Prostate gland (tissue), 2 donors: ENCODE results near the gene MCFD2. TPM values are rescaled to one million over a fixed set of nuclear protein-coding genes. Genes with fewer than 3 reads are reported as not detected.

ENCODE experiments used
- DNase-seq: peaks from one replicate; pipeline ENCODE4 v3.0.0-alpha.2; 2019; ENCODE audit warnings: low spot score
- H3K27ac ChIP-seq, 2 donors: fragments of 200-600 bp; sonication (generic); 2 replicates each; pipeline ENCODE4 v1.5.1; 2017 to 2019
- H3K27me3 ChIP-seq: fragments of 200-600 bp; sonication (generic); replicated peaks from 2 replicates; pipeline ENCODE4 v1.5.1; 2019; ENCODE audit not compliant: insufficient read depth
- H3K36me3 ChIP-seq, 2 donors: fragments of 200-600 bp; sonication (generic); 1 replicate in 1 of 2; 2 replicates in 1 of 2; pipeline versions ENCODE4 v1.5.1 to v1.8.1; 2017 to 2019
- H3K4me1 ChIP-seq: fragments of 200-600 bp; sonication (generic); replicated peaks from 2 replicates; pipeline ENCODE4 v1.5.1; 2019
- H3K4me3 ChIP-seq, 2 donors: fragments of 200-600 bp; sonication (generic); 2 replicates each; pipeline ENCODE4 v1.5.1; 2017 to 2019
- H3K9me3 ChIP-seq: fragments of 200-600 bp; sonication (generic); 2 replicates; pipeline ENCODE4 v1.5.1; 2017
- CTCF ChIP-seq, 4 experiments: fragments of 200-600 bp in 2 of 4; fragments of 450-650 bp in 2 of 4; sonication (generic) in 2 of 4; IDR thresholded peaks; 1 replicate in 3 of 4; 2 replicates in 1 of 4; pipeline ENCODE4 v1.5.1; 2016 to 2019; ENCODE audit warnings: antibody characterized with exemption in 4 of 4, mild to moderate bottlenecking in 2 of 4, moderate library complexity in 2 of 4
- POLR2A ChIP-seq: fragments of 450-650 bp; IDR thresholded peaks from one replicate; pipeline ENCODE4 v1.6.1; 2016; ENCODE audit warnings: antibody characterized with exemption, mild to moderate bottlenecking
- POLR2AphosphoS5 ChIP-seq: sonication (generic); formaldehyde crosslinking; IDR thresholded peaks from one replicate; pipeline ENCODE4 v1.6.1; 2017; ENCODE audit warnings: antibody characterized with exemption
- WGBS: methylation state at CpG from one replicate; pipeline ENCODE4 v1.1.5; 2018; 5-methylcytosine and 5-hydroxymethylcytosine counted together
- intact Hi-C: fragments of 100-400 bp; cut with DNase I; formaldehyde crosslinking; loops from one replicate; pipeline ENCODE4 v1.14.2; 2022
- total RNA-seq, 2 donors: library from RNA; depleted of rRNA; stranded (reverse); fragments of >200 nt; gene quantifications; one replicate each; pipeline ENCODE4 v1.1.0, GENCODE V29; 2016

MCFD2 gene
- total RNA-seq, 2 donors from 2014 or later, result 77.9 to 88.4 TPM

- no peak for DNase-seq
- no peak overlapping the region for H3K27ac ChIP-seq
- 79% methylated on average over 13 of the region's 13 CpGs for WGBS
- no peaks in the 10 kb centered on the region for H3K9me3 ChIP-seq
- TF ChIP-seq POLR2A, result no peak
- no peak for TF ChIP-seq POLR2AphosphoS5
- no peak for TF ChIP-seq CTCF (IDR thresholded peaks at IDR 0.05)
- no peaks in the 10 kb centered on the region for H3K27me3 ChIP-seq
- no peak overlapping the region for H3K4me3 ChIP-seq
- intact Hi-C loops, result no loop called here
- no peaks in the 10 kb centered on the region for H3K4me1 ChIP-seq
- no peaks in the 10 kb centered on the region for H3K36me3 ChIP-seq
Measured at GRCh38 chr2:46857871-46858701, 57.5 kb downstream of the MCFD2 start.

GRCh38 chr2:46856336-46856735 lies 59.3 kb downstream of the MCFD2 start:
- no peaks in the 10 kb centered on the region for H3K4me1 ChIP-seq
- H3K36me3 ChIP-seq, result no peaks in the 10 kb centered on the region
- no peak overlapping the region for H3K4me3 ChIP-seq
- peak overlapping the region; percentile 28 to 67 for H3K27ac ChIP-seq
- TF ChIP-seq CTCF (IDR thresholded peaks at IDR 0.05) (no peak), POLR2A (no peak), POLR2AphosphoS5 (no peak)
- DNase-seq, result no peak
- H3K9me3 ChIP-seq, result no peaks in the 10 kb centered on the region
- H3K27me3 ChIP-seq, result no peaks in the 10 kb centered on the region
- intact Hi-C loops, result no loop called here
- whole genome bisulfite sequencing, result 84% methylated on average over 3 of the region's 3 CpGs

- Histone ChIP-seq H3K9me3 (no peaks in the 10 kb centered on the region), H3K36me3 (no peaks in the 10 kb centered on the region), H3K4me1 (no peaks in the 10 kb centered on the region), H3K27ac (peak overlapping the region; percentile 28 to 67), H3K4me3 (no peak overlapping the region), H3K27me3 (no peaks in the 10 kb centered on the region)
- no peak for TF ChIP-seq CTCF (IDR thresholded peaks at IDR 0.05)
- no peak for TF ChIP-seq POLR2AphosphoS5
- TF ChIP-seq POLR2A, result no peak
- 83% methylated on average over 1 of the region's 1 CpG for WGBS
- no peak for DNase-seq
- intact Hi-C loops, result no loop called here
Measured at GRCh38 chr2:46855805-46856204, 59.8 kb downstream of the MCFD2 start.

- intact Hi-C loops, result no loop called here
- Histone ChIP-seq H3K27me3 (no peaks in the 10 kb centered on the region), H3K9me3 (no peaks in the 10 kb centered on the region), H3K27ac (peak overlapping the region in 1 of 2 donors; percentile 55), H3K4me3 (no peak overlapping the region), H3K36me3 (no peaks in the 10 kb centered on the region), H3K4me1 (peaks cover 3% of the 10 kb centered on the region)
- DNase-seq, result no peak
- WGBS, result 61% methylated on average over 3 of the region's 3 CpGs
- TF ChIP-seq POLR2AphosphoS5 (no peak), CTCF (IDR thresholded peaks at IDR 0.05) (no peak), POLR2A (no peak)
Measured at GRCh38 chr2:46854260-46854659, 61.3 kb downstream of the MCFD2 start.

GRCh38 chr2:46852598-46852997 lies 63.0 kb downstream of the MCFD2 start:
- Histone ChIP-seq H3K27ac (no peak overlapping the region), H3K27me3 (no peaks in the 10 kb centered on the region), H3K4me3 (no peak overlapping the region), H3K9me3 (no peaks in the 10 kb centered on the region), H3K4me1 (peaks cover 5% of the 10 kb centered on the region), H3K36me3 (no peaks in the 10 kb centered on the region)
- DNase-seq, result no peak
- intact Hi-C loops, result no loop called here
- 92% methylated on average over 1 of the region's 1 CpG for WGBS
- no peak for TF ChIP-seq POLR2AphosphoS5
- TF ChIP-seq CTCF (IDR thresholded peaks at IDR 0.05), result no peak
- TF ChIP-seq POLR2A, result no peak
